ENCODE data around the gene BDKRB1. TPM values are rescaled to one million over a fixed set of nuclear protein-coding genes. Genes with fewer than 3 reads are reported as not detected.
A peak's percentile ranks its signal among the peaks of the same experiment; 100 is the strongest.

Gene BDKRB1
- total and polyA plus RNA-seq, 2 donors (not counting 1 experiment from before 2014, with no cell fraction given), result 5.4 to 22.5 TPM

DNA sequence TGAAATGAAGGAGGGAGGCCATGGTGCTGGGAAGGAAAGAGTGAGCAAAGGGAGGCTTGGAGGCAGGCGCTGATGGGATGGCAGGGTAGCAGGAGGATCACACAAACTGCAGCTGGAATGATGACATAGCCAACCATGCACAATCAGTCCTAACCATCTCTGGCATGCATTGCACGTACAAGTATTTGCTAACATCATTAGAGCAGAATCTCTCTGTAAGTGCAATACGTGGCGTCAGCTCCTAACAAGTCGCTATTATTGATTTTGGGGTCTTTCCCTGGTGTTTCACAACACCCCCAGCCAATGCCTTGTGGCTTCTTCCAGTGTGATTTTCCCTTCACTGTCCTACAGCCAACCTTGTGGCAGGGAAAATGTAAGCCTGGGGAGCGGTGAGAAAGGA is 18.5 kb downstream of the BDKRB1 start:
- H4K20me1 ChIP-seq (ENCODE audit: control insufficient read depth, extremely low read depth, insufficient read depth, low read length), result no peaks in the 10 kb centered on the region
- no peak overlapping the region for H2AFZ ChIP-seq (ENCODE audit: low read length)
- peak overlapping the region; percentile 68 for H3K27ac ChIP-seq (ENCODE audit: insufficient read depth, low read length)
- H3K4me3 ChIP-seq (replicated peaks in 1 of 4; ENCODE audit: control extremely low read depth in 1 of 4, insufficient read depth in 1 of 4, low read depth in 3 of 4, low read length in 4 of 4), result no peak overlapping the region
- H3K27me3 ChIP-seq (ENCODE audit: control insufficient read depth, insufficient read depth, low read length), result no peaks in the 10 kb centered on the region
- no peaks in the 10 kb centered on the region for H3K79me2 ChIP-seq (ENCODE audit: control insufficient read depth, insufficient read depth, low read length)
- H3K4me2 ChIP-seq (ENCODE audit: extremely low read depth, insufficient read depth, low read length), result no peak overlapping the region
- no peaks in the 10 kb centered on the region for H3K36me3 ChIP-seq (ENCODE audit: control insufficient read depth, insufficient read depth, low read length)
- TF ChIP-seq, protein P1, sequence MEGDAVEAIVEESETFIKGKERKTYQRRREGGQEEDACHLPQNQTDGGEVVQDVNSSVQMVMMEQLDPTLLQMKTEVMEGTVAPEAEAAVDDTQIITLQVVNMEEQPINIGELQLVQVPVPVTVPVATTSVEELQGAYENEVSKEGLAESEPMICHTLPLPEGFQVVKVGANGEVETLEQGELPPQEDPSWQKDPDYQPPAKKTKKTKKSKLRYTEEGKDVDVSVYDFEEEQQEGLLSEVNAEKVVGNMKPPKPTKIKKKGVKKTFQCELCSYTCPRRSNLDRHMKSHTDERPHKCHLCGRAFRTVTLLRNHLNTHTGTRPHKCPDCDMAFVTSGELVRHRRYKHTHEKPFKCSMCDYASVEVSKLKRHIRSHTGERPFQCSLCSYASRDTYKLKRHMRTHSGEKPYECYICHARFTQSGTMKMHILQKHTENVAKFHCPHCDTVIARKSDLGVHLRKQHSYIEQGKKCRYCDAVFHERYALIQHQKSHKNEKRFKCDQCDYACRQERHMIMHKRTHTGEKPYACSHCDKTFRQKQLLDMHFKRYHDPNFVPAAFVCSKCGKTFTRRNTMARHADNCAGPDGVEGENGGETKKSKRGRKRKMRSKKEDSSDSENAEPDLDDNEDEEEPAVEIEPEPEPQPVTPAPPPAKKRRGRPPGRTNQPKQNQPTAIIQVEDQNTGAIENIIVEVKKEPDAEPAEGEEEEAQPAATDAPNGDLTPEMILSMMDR (conservative IDR thresholded peaks at IDR 0.05 in 1 of 2, IDR thresholded peaks at IDR 0.05 in 1 of 2; ENCODE audit: low read depth in 1 of 2, low read length in 2 of 2), result no peak
- no peak for TF ChIP-seq EZH2 (IDR thresholded peaks at IDR 0.05; ENCODE audit: low read length, missing control alignments)
- peak; percentile 95 to 96 for DNase-seq (ENCODE audit: low read depth in 2 of 2)
- H3K9me3 ChIP-seq (ENCODE audit: control insufficient read depth, insufficient read depth, low read depth, low read length), result peaks cover 3% of the 10 kb centered on the region
- no peak overlapping the region for H3K9ac ChIP-seq (ENCODE audit: insufficient read depth, low read length)
- peaks cover 4% of the 10 kb centered on the region for H3K4me1 ChIP-seq (ENCODE audit: control insufficient read depth, extremely low read depth, insufficient read depth, low read length)

GRCh38 chr14:96275177-96276112 is 19.4 kb downstream of the BDKRB1 start:
- no peak overlapping the region for H3K9ac ChIP-seq (ENCODE audit: insufficient read depth, low read length)
- H3K4me1 ChIP-seq (ENCODE audit: control insufficient read depth, extremely low read depth, insufficient read depth, low read length), result peaks cover 2% of the 10 kb centered on the region
- H3K27ac ChIP-seq (ENCODE audit: insufficient read depth, low read length), result peak overlapping the region; percentile 68
- H3K4me2 ChIP-seq (ENCODE audit: extremely low read depth, insufficient read depth, low read length), result no peak overlapping the region
- no peaks in the 10 kb centered on the region for H3K79me2 ChIP-seq (ENCODE audit: control insufficient read depth, insufficient read depth, low read length)
- no peaks in the 10 kb centered on the region for H4K20me1 ChIP-seq (ENCODE audit: control insufficient read depth, extremely low read depth, insufficient read depth, low read length)
- peaks cover 3% of the 10 kb centered on the region for H3K9me3 ChIP-seq (ENCODE audit: control insufficient read depth, insufficient read depth, low read depth, low read length)
- H2AFZ ChIP-seq (ENCODE audit: low read length), result no peak overlapping the region
- peak; percentile 68 to 84 for DNase-seq (ENCODE audit: low read depth in 2 of 2)
- H3K4me3 ChIP-seq (replicated peaks in 1 of 4; ENCODE audit: control extremely low read depth in 1 of 4, insufficient read depth in 1 of 4, low read depth in 3 of 4, low read length in 4 of 4), result no peak overlapping the region
- no peaks in the 10 kb centered on the region for H3K36me3 ChIP-seq (ENCODE audit: control insufficient read depth, insufficient read depth, low read length)
- no peaks in the 10 kb centered on the region for H3K27me3 ChIP-seq (ENCODE audit: control insufficient read depth, insufficient read depth, low read length)
- TF ChIP-seq EZH2 (IDR thresholded peaks at IDR 0.05; ENCODE audit: low read length, missing control alignments), result no peak
- TF ChIP-seq, protein P1 (conservative IDR thresholded peaks at IDR 0.05 in 1 of 2, IDR thresholded peaks at IDR 0.05 in 1 of 2; ENCODE audit: low read depth in 1 of 2, low read length in 2 of 2), result peak; percentile 96 to 98

- no peak overlapping the region for H3K9ac ChIP-seq (ENCODE audit: insufficient read depth, low read length)
- no peak overlapping the region for H3K4me3 ChIP-seq (replicated peaks in 1 of 4; ENCODE audit: control extremely low read depth in 1 of 4, insufficient read depth in 1 of 4, low read depth in 3 of 4, low read length in 4 of 4)
- DNase-seq (ENCODE audit: low read depth in 2 of 2), result no peak
- peaks cover 2% of the 10 kb centered on the region for H3K4me1 ChIP-seq (ENCODE audit: control insufficient read depth, extremely low read depth, insufficient read depth, low read length)
- no peak overlapping the region for H3K27ac ChIP-seq (ENCODE audit: insufficient read depth, low read length)
- no peak overlapping the region for H3K4me2 ChIP-seq (ENCODE audit: extremely low read depth, insufficient read depth, low read length)
- H2AFZ ChIP-seq (ENCODE audit: low read length), result no peak overlapping the region
- no peaks in the 10 kb centered on the region for H4K20me1 ChIP-seq (ENCODE audit: control insufficient read depth, extremely low read depth, insufficient read depth, low read length)
- no peak for TF ChIP-seq EZH2 (IDR thresholded peaks at IDR 0.05; ENCODE audit: low read length, missing control alignments)
- TF ChIP-seq, protein P1 (conservative IDR thresholded peaks at IDR 0.05 in 1 of 2, IDR thresholded peaks at IDR 0.05 in 1 of 2; ENCODE audit: low read depth in 1 of 2, low read length in 2 of 2), result no peak
- peaks cover 2% of the 10 kb centered on the region for H3K9me3 ChIP-seq (ENCODE audit: control insufficient read depth, insufficient read depth, low read depth, low read length)
- H3K79me2 ChIP-seq (ENCODE audit: control insufficient read depth, insufficient read depth, low read length), result no peaks in the 10 kb centered on the region
- H3K36me3 ChIP-seq (ENCODE audit: control insufficient read depth, insufficient read depth, low read length), result no peaks in the 10 kb centered on the region
- no peaks in the 10 kb centered on the region for H3K27me3 ChIP-seq (ENCODE audit: control insufficient read depth, insufficient read depth, low read length)
Observed at GRCh38 chr14:96277890-96278289, 21.9 kb downstream of the BDKRB1 start.

Data from fibroblast of lung (primary cell).